ENCODE data around the gene ST6GALNAC6. TPM values are rescaled to one million over a fixed set of nuclear protein-coding genes. Genes with fewer than 3 reads are reported as not detected.

The ST6GALNAC6 gene
- total RNA-seq, 4 donors from 2014 or later: 101 to 287 (median 176) TPM

GRCh38 chr9:127878001-127878651 is 21.3 kb downstream of the ST6GALNAC6 start:
- TF ChIP-seq, protein P1, sequence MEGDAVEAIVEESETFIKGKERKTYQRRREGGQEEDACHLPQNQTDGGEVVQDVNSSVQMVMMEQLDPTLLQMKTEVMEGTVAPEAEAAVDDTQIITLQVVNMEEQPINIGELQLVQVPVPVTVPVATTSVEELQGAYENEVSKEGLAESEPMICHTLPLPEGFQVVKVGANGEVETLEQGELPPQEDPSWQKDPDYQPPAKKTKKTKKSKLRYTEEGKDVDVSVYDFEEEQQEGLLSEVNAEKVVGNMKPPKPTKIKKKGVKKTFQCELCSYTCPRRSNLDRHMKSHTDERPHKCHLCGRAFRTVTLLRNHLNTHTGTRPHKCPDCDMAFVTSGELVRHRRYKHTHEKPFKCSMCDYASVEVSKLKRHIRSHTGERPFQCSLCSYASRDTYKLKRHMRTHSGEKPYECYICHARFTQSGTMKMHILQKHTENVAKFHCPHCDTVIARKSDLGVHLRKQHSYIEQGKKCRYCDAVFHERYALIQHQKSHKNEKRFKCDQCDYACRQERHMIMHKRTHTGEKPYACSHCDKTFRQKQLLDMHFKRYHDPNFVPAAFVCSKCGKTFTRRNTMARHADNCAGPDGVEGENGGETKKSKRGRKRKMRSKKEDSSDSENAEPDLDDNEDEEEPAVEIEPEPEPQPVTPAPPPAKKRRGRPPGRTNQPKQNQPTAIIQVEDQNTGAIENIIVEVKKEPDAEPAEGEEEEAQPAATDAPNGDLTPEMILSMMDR (IDR thresholded peaks at IDR 0.05; ENCODE audit: low read depth): no peak

DNA sequence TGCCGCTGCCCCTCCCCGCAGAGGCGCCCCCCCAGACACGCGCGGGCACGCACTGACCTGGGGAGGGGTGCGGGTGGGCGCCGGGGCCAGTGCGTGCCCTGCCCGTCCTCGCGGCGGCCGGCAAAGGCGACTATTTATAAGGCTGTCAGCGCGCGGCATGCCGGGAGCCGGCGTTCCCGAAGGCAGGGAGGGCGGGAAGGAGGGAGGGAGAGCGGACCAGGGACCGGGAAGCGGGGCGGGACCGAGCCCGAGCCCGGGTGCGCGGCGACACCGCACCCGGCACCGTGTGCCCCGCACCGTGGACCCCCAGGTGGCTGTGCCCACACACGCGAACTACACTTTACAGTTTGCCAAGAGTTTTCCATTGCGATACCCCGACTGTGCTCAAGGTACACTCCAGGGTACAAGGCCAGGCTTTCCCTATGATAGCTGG is 21.8 kb downstream of the ST6GALNAC6 start, which contains the start of gene AK1:
Gene AK1 (minus strand): TSS at position 110 of the 433 bp plus-strand sequence. CDS start 3,058 bp downstream, outside the sequence.
- TF ChIP-seq, protein P1 (IDR thresholded peaks at IDR 0.05; ENCODE audit: low read depth): no peak

- TF ChIP-seq, protein P1 (IDR thresholded peaks at IDR 0.05; ENCODE audit: low read depth): no peak
These were observed 22.4 kb downstream of the ST6GALNAC6 start for GRCh38 chr9:127876764-127877562.

DNA sequence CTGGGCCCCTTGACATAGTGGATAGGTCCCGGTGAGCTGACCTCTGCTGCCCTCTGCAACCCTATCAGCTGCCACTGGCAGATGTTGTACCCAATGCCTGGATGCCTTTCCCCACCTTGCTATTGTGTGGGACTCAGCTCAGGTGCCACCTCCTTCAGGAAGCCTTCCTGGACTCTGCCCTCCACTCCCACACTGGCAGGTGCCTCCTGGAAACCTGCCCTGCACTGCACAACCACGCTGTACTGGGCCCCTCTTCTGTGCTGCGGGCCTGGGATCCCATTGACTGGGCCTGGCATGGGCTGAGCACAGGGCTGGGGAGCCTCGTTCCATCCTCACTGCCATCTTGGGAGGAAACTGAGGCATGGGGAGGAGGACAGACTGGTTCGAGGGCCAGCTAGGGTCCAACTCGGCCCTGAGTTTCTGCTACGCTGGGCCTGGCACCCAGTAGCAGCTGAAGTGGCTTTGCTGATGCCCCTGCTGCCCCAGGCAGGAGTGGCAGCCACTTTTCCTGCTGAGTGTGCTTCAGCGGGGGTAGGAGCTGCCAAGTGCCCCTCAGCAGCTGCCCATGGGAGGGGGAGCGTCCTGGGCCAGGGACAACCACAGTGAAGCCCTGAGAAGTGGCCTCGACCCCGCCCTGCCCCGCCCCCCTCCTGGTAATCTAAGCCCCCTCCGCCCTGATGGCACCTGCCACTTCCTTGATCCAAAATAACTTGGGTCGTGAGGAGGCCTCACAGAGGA is 23.2 kb downstream of the ST6GALNAC6 start:
- TF ChIP-seq, protein P1 (IDR thresholded peaks at IDR 0.05; ENCODE audit: low read depth): no peak

- TF ChIP-seq, protein P1 (IDR thresholded peaks at IDR 0.05; ENCODE audit: low read depth): no peak
These were observed 24.0 kb downstream of the ST6GALNAC6 start for GRCh38 chr9:127875306-127875966.

GRCh38 chr9:127874301-127875221 is 24.8 kb downstream of the ST6GALNAC6 start:
- TF ChIP-seq, protein P1 (IDR thresholded peaks at IDR 0.05; ENCODE audit: low read depth): no peak
